ENCODE results near the gene CMPK2.
"Not testable (repeated sequence)": the region's sequence is repeated elsewhere in the genome, so short reads cannot be mapped to it uniquely, and the experiment has no call there.

The CMPK2 gene, protein sequence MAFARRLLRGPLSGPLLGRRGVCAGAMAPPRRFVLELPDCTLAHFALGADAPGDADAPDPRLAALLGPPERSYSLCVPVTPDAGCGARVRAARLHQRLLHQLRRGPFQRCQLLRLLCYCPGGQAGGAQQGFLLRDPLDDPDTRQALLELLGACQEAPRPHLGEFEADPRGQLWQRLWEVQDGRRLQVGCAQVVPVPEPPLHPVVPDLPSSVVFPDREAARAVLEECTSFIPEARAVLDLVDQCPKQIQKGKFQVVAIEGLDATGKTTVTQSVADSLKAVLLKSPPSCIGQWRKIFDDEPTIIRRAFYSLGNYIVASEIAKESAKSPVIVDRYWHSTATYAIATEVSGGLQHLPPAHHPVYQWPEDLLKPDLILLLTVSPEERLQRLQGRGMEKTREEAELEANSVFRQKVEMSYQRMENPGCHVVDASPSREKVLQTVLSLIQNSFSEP

GRCh38 chr2:6865346-6866274, at the start of gene CMPK2:
Gene CMPK2, minus strand, starts transcription at chr2:6865907. Its CDS starts 211 bp downstream, at chr2:6865696.
- H3K4me1 ChIP-seq (ENCODE audit: control insufficient read depth, insufficient read depth, low read length), result peaks cover 6% of the 10 kb centered on the region
- H3K36me3 ChIP-seq (ENCODE audit: control insufficient read depth, insufficient read depth, low read length), result no peaks in the 10 kb centered on the region
- peak within 1 kb of the TSS; percentile 73 for H3K27ac ChIP-seq (ENCODE audit: low read depth, low read length)
- H3K4me3 ChIP-seq (ENCODE audit: low read length), result peak within 1 kb of the TSS; percentile 89
- peak within 1 kb of the TSS; percentile 66 for H3K9ac ChIP-seq (ENCODE audit: low read length)
- no peaks in the 10 kb centered on the region for H3K27me3 ChIP-seq (ENCODE audit: control insufficient read depth, insufficient read depth, low read length)

- peaks cover 3% of the 10 kb centered on the region for H3K27me3 ChIP-seq (ENCODE audit: control insufficient read depth, insufficient read depth, low read length)
- H3K9ac ChIP-seq (ENCODE audit: low read length), result no peak overlapping the region
- H3K4me3 ChIP-seq (ENCODE audit: low read length), result no peak overlapping the region
- H3K4me1 ChIP-seq (ENCODE audit: control insufficient read depth, insufficient read depth, low read length), result no peaks in the 10 kb centered on the region
- no peak overlapping the region for H3K27ac ChIP-seq (ENCODE audit: low read depth, low read length)
- H3K36me3 ChIP-seq (ENCODE audit: control insufficient read depth, insufficient read depth, low read length), result no peaks in the 10 kb centered on the region
These were observed 49.7 kb upstream of the CMPK2 start for GRCh38 chr2:6915399-6915798.

DNA sequence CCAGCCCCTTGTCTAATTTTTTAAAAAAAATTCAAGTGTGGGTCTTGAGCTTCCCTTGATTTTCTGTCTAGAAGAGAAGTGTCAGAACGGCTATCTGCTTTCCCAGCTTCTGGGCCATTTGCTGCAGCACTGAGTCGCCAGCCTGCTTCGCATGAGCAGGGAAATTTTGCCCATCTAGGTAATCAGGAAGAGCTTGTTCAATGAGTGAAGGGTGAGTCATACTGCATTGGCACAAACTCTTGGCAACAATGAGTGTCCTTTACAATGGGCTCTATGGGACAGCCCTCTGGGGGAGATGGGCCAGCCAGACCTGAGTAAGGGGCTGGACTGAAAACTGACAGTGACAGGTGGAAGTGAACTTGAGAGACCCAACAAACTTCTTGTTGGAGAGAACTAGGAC, 49.1 kb upstream of the CMPK2 start:
- Histone ChIP-seq H3K9ac (ENCODE audit: low read length) (no peak overlapping the region), H3K36me3 (ENCODE audit: control insufficient read depth, insufficient read depth, low read length) (no peaks in the 10 kb centered on the region), H3K4me1 (ENCODE audit: control insufficient read depth, insufficient read depth, low read length) (no peaks in the 10 kb centered on the region), H3K27me3 (ENCODE audit: control insufficient read depth, insufficient read depth, low read length) (peaks cover 3% of the 10 kb centered on the region), H3K4me3 (ENCODE audit: low read length) (no peak overlapping the region), H3K27ac (ENCODE audit: low read depth, low read length) (no peak overlapping the region)

DNA sequence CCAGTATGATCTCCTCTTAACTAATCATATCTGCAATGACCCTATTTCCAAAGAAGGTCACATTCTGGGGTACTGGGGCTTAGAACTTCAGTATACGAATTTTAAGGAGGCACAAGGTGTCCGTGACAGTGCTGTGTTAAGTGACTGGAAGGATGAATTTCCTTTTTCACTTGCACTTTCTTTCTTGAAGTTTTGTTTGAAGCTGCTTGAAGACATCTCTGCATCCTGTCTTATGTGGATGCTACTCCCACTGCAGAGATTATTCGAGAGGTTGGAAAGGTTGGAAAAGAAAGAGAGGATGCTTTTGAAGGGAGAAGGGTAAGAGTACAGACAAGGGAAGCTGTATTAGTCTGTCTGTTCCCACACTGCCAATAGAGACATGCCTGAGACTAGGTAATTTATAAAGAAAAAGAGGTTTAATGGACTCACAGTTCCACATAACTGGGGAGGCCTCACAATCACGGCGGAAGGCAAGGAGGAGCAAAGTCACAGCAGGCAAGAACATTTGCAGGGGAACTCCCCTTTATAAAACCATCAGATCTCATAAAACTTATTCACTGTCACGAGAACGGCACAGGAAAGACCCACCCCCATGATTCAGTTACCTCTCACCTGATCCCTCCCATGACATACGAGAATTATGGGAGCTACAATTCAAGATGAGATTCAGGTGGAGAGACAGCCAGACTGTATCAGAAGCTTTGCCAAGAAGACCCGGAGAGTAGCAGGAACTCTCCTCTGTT, 47.9 kb upstream of the CMPK2 start:
- H3K36me3 ChIP-seq (ENCODE audit: control insufficient read depth, insufficient read depth, low read length), result no peaks in the 10 kb centered on the region
- peaks cover 3% of the 10 kb centered on the region for H3K27me3 ChIP-seq (ENCODE audit: control insufficient read depth, insufficient read depth, low read length)
- H3K4me1 ChIP-seq (ENCODE audit: control insufficient read depth, insufficient read depth, low read length), result no peaks in the 10 kb centered on the region
- no peak overlapping the region for H3K27ac ChIP-seq (ENCODE audit: low read depth, low read length)
- H3K4me3 ChIP-seq (ENCODE audit: low read length), result no peak overlapping the region
- no peak overlapping the region for H3K9ac ChIP-seq (ENCODE audit: low read length)

- no peaks in the 10 kb centered on the region for H3K36me3 ChIP-seq (ENCODE audit: control insufficient read depth, insufficient read depth, low read length)
- no peak overlapping the region for H3K27ac ChIP-seq (ENCODE audit: low read depth, low read length)
- H3K4me1 ChIP-seq (ENCODE audit: control insufficient read depth, insufficient read depth, low read length), result no peaks in the 10 kb centered on the region
- H3K4me3 ChIP-seq (ENCODE audit: low read length), result no peak overlapping the region
- H3K27me3 ChIP-seq (ENCODE audit: control insufficient read depth, insufficient read depth, low read length), result peaks cover 3% of the 10 kb centered on the region
- no peak overlapping the region for H3K9ac ChIP-seq (ENCODE audit: low read length)
These were observed 46.0 kb upstream of the CMPK2 start for GRCh38 chr2:6911721-6912120.

GRCh38 chr2:6909431-6910385, 44.0 kb upstream of the CMPK2 start:
- Histone ChIP-seq H3K9ac (ENCODE audit: low read length) (no peak overlapping the region), H3K27ac (ENCODE audit: low read depth, low read length) (no peak overlapping the region), H3K4me1 (ENCODE audit: control insufficient read depth, insufficient read depth, low read length) (no peaks in the 10 kb centered on the region), H3K4me3 (ENCODE audit: low read length) (no peak overlapping the region), H3K36me3 (ENCODE audit: control insufficient read depth, insufficient read depth, low read length) (no peaks in the 10 kb centered on the region), H3K27me3 (ENCODE audit: control insufficient read depth, insufficient read depth, low read length) (peaks cover 3% of the 10 kb centered on the region)

DNA sequence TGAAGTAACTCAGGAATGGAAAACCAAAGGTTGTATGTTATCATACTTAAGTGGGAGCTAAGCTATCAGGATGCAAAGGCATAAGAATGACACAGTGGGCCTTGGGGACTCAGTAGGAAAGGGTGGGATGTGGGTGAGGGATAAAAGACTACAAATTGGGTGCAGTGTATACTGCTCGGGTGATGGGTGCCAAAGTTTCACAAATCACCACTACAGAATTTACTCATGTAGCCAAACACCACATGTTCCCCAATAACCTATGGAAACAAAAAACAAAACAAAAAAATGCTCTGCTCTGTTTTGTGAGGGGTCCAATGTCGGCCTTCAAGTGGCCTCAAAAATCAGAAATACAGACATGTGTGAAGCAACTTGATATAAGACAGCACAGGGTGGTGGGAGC, 42.6 kb upstream of the CMPK2 start:
- no peak overlapping the region for H3K4me3 ChIP-seq (ENCODE audit: low read length)
- H3K4me1 ChIP-seq (ENCODE audit: control insufficient read depth, insufficient read depth, low read length), result no peaks in the 10 kb centered on the region
- H3K9ac ChIP-seq (ENCODE audit: low read length), result no peak overlapping the region
- H3K27ac ChIP-seq (ENCODE audit: low read depth, low read length), result no peak overlapping the region
- H3K36me3 ChIP-seq (ENCODE audit: control insufficient read depth, insufficient read depth, low read length), result no peaks in the 10 kb centered on the region
- H3K27me3 ChIP-seq (ENCODE audit: control insufficient read depth, insufficient read depth, low read length), result peaks cover 3% of the 10 kb centered on the region

DNA sequence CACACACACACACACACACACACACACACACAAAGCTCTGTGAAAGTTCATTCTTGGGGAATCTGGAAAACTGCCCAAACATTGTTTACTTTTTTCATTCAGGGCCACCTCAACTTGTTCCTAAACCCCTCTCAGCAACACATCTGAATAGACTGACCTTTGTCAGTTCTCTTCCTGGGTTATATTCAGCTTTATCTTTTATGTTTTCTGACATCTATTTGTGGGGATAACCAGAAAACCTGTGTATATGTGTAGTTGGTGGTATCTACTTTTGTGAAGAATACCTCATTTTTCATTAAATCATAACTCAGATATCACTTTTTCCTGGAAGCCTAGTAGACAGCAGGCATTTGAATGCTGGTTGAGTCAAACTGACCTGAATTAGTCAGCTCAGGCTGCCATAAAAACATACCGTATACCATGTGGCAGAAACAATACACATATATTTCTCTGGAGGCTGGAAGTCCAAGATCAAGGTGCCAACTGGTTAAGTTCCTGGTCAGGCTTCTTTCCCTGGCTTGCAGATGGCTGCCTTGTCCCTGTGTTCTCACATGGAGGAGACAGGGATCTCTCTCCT, 40.5 kb upstream of the CMPK2 start:
- no peak overlapping the region for H3K27ac ChIP-seq (ENCODE audit: low read depth, low read length)
- no peaks in the 10 kb centered on the region for H3K4me1 ChIP-seq (ENCODE audit: control insufficient read depth, insufficient read depth, low read length)

DNA sequence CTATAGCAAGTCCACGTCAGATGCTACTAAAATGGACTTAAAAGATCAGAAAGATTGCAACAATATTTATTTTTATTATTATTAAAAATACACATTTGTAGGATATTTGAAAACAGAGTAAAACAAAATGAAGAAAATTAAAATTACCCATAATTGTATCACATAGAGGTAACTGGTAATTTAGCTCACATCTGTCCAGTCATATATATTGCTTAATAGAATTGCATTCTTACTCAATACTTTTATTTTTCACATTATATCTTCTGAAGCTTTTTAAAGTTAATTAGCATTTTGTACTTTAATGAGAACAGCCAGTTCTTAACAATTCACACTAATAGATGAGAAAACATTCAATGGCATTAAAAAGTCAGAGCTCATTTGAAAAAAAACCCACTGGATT, 40.0 kb upstream of the CMPK2 start:
- H3K36me3 ChIP-seq (ENCODE audit: control insufficient read depth, insufficient read depth, low read length), result no peaks in the 10 kb centered on the region
- H3K9ac ChIP-seq (ENCODE audit: low read length), result no peak overlapping the region
- H3K4me1 ChIP-seq (ENCODE audit: control insufficient read depth, insufficient read depth, low read length), result no peaks in the 10 kb centered on the region
- no peak overlapping the region for H3K4me3 ChIP-seq (ENCODE audit: low read length)
- H3K27me3 ChIP-seq (ENCODE audit: control insufficient read depth, insufficient read depth, low read length), result no peaks in the 10 kb centered on the region
- no peak overlapping the region for H3K27ac ChIP-seq (ENCODE audit: low read depth, low read length)

More for the DNA sequence above, 40.5 kb upstream of the CMPK2 start:
- Histone ChIP-seq H3K4me3 (ENCODE audit: low read length) (no peak overlapping the region), H3K36me3 (ENCODE audit: control insufficient read depth, insufficient read depth, low read length) (no peaks in the 10 kb centered on the region), H3K9ac (ENCODE audit: low read length) (no peak overlapping the region), H3K27me3 (ENCODE audit: control insufficient read depth, insufficient read depth, low read length) (no peaks in the 10 kb centered on the region)

GRCh38 chr2:6902581-6902980, 36.9 kb upstream of the CMPK2 start:
- not testable (repeated sequence) for H3K4me1 ChIP-seq (ENCODE audit: control insufficient read depth, insufficient read depth, low read length); H3K9ac ChIP-seq (ENCODE audit: low read length); H3K36me3 ChIP-seq (ENCODE audit: control insufficient read depth, insufficient read depth, low read length); H3K4me3 ChIP-seq (ENCODE audit: low read length); H3K27ac ChIP-seq (ENCODE audit: low read depth, low read length); H3K27me3 ChIP-seq (ENCODE audit: control insufficient read depth, insufficient read depth, low read length)
